Activated CD8-positive, alpha-beta T cell treated with anti-CD3 and anti-CD28 coated beads, Interleukin-2, amount 10 ng/mL, durations not matched to agents 7 days and 5 days (primary cell): ENCODE data around the gene SEPTIN1. TPM values are rescaled to one million over a fixed set of nuclear protein-coding genes. Genes with fewer than 3 reads are reported as not detected.
"Not testable (repeated sequence)": the region's sequence is repeated elsewhere in the genome, so short reads cannot be mapped to it uniquely, and the experiment has no call there.

Experiments used
- ATAC-seq: fragments of 150-1000 bp; cut with Tn5 transposase; one replicate; pipeline ENCODE4 v1.10.0; 2021; ENCODE audit warnings: moderate library complexity
- CTCF ChIA-PET: fragments of 350-600 bp; sonication (Branson Sonifier 250); formaldehyde crosslinking; loops from one replicate; lab custom pipeline; 2021; ENCODE audit warnings: antibody characterized with exemption; lab: Charles Lee
- POLR2A ChIA-PET: fragments of 350-600 bp; sonication (Branson Sonifier 250); formaldehyde crosslinking; loops from one replicate; lab custom pipeline; 2021; ENCODE audit warnings: antibody characterized with exemption; lab: Charles Lee
- DNase-seq: peaks from one replicate; pipeline ENCODE4 v3.0.0-alpha.2; 2020
- H3K27ac Mint-ChIP-seq: one replicate; pipeline ENCODE4 v1.8.0; 2021; ENCODE audit warnings: mild to moderate bottlenecking, mixed read lengths
- H3K27me3 Mint-ChIP-seq: one replicate; pipeline ENCODE4 v1.8.0; 2021; ENCODE audit warnings: low read depth, mixed read lengths
- H3K36me3 Mint-ChIP-seq: one replicate; pipeline ENCODE4 v1.8.0; 2021; ENCODE audit warnings: low read depth, mixed read lengths
- H3K4me1 Mint-ChIP-seq: one replicate; pipeline ENCODE4 v1.8.0; 2021; ENCODE audit warnings: low read depth, mixed read lengths
- H3K4me3 Mint-ChIP-seq: one replicate; pipeline ENCODE4 v1.8.0; 2021; ENCODE audit warnings: mild to moderate bottlenecking, mixed read lengths
- H3K9me3 Mint-ChIP-seq: one replicate; pipeline ENCODE4 v1.8.0; 2022; ENCODE audit warnings: mixed read lengths; ENCODE audit not compliant: insufficient read depth
- total RNA-seq, 2 experiments: library from RNA; stranded (reverse); gene quantifications; one replicate each; pipeline ENCODE4 v1.2.3, GENCODE V29; 2021

Gene SEPTIN1
- total RNA-seq, 2 experiments from 2014 or later: 321 to 342 TPM

DNA sequence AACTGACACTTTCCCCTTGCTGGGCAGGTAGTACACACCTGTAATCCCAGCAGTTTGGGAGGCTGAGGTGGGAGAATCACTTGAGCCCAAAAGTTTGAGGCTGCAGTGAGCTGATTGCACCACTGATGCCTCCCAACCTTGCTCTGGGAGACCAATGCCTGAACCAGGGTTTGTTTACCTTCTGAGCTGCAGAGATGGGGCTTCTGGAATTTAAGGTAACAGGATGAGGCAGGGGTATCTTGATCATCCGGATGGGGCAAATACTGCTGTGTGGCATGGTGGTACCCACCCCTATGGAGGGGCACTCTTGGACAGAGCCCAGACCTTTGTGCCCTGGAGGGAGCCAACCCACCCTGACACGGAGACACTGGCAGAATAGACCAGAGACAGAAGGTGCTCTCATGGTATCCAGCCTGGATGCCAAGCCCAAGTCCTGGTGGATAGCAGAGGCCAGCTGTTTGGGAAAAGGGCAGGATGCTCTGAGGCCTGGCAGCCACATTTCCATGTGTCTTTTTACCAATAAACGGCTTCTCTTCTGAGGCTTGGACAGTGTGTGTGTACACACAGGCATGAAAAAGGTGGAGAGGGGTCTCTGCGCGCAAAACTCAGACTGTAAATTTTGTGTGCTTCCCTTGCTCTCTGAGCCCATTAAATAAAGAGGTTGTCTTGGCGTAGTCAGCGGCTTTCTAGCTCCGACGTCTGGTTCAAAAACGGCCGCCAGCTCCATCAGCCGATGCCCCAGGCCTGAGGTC lies 17.2 kb upstream of the SEPTIN1 start:
- Mint-ChIP-seq H3K27me3 (peaks cover 15% of the 10 kb centered on the region), H3K4me1 (peaks cover 56% of the 10 kb centered on the region), H3K27ac (peak overlapping the region; percentile 82), H3K4me3 (peak overlapping the region; percentile 85), H3K9me3 (no peaks in the 10 kb centered on the region), H3K36me3 (peaks cover 31% of the 10 kb centered on the region)
- CTCF ChIA-PET: interaction anchor here (0.7 to 8.9 kb wide), 4 partner anchors 9 to 216 kb away, joined by 3 to 79 read pairs (median 4); partner anchors contain the start of genes SEPTIN1 and ZNF771
- POLR2A ChIA-PET: interaction anchor here (0.6 to 2.2 kb wide), 4 partner anchors 8 to 46 kb away, joined by 3 to 9 read pairs (median 6); partner anchors contain the start of genes SEPTIN1 and ZNF771
- ATAC-seq (no peak), DNase-seq (no peak)

DNA sequence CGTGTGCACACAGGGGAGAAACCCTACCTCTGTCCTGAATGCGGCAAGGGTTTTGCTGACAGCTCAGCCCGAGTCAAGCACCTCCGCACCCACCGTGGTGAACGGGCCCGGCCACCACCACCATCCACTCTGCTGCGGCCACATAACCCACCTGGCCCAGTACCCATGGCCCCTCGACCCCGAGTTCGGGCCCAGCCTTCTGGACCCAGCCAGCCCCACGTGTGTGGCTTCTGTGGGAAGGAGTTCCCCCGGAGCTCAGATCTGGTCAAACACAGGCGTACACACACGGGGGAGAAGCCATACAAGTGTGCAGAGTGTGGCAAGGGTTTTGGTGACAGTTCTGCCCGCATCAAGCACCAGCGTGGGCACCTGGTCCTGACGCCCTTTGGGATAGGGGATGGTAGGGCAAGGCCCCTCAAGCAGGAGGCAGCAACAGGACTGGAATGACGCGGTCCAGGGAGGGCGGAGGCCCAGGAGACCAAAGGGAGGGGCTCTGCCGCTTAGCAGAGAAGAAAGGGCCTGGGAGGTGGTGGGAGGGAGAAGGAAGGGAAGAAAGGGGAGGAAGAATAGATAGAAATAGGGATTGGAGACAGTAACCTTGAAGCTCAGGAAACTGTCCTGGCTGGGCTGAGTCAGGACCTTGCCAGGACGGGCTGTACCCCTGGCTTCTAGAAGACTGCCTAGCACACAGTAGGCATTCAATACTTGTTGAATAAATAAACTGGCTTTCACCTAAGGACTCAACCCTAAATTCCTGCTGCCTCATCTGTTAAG lies 16.5 kb upstream of the SEPTIN1 start:
- ATAC-seq: no peak
- ChIA-PET POLR2A (interaction anchor here (1.8 to 2.2 kb wide), 2 partner anchors 9 to 16 kb away, joined by 8 to 9 read pairs; partner anchors contain the start of genes SEPTIN1 and ZNF771), CTCF (interaction anchor here (1.0 to 8.9 kb wide), 3 partner anchors 9 to 28 kb away, joined by 3 to 79 read pairs (median 3); partner anchors contain the start of genes SEPTIN1, TBC1D10B and ZNF771)
- Mint-ChIP-seq H3K4me3 (peak overlapping the region; percentile 85), H3K9me3 (no peaks in the 10 kb centered on the region), H3K27ac (no peak overlapping the region), H3K36me3 (peaks cover 31% of the 10 kb centered on the region), H3K27me3 (peaks cover 11% of the 10 kb centered on the region), H3K4me1 (peaks cover 62% of the 10 kb centered on the region)
- no peak for DNase-seq

GRCh38 chr16:30397776-30398660 lies 15.7 kb upstream of the SEPTIN1 start:
- no peak for DNase-seq
- no peaks in the 10 kb centered on the region for H3K9me3 Mint-ChIP-seq
- H3K4me1 Mint-ChIP-seq: peaks cover 64% of the 10 kb centered on the region
- H3K27ac Mint-ChIP-seq: no peak overlapping the region
- ATAC-seq: no peak
- peaks cover 6% of the 10 kb centered on the region for H3K27me3 Mint-ChIP-seq
- H3K4me3 Mint-ChIP-seq: no peak overlapping the region
- POLR2A ChIA-PET: interaction anchor here (1.2 to 2.2 kb wide), 3 partner anchors 9 to 16 kb away, joined by 7 to 9 read pairs (median 8); partner anchors contain the start of genes SEPTIN1 and ZNF771
- H3K36me3 Mint-ChIP-seq: peaks cover 31% of the 10 kb centered on the region
- CTCF ChIA-PET: interaction anchor here (1.0 to 8.9 kb wide), 2 partner anchors 10 to 27 kb away, joined by 3 to 79 read pairs; partner anchors contain the start of genes TBC1D10B and ZNF771

DNA sequence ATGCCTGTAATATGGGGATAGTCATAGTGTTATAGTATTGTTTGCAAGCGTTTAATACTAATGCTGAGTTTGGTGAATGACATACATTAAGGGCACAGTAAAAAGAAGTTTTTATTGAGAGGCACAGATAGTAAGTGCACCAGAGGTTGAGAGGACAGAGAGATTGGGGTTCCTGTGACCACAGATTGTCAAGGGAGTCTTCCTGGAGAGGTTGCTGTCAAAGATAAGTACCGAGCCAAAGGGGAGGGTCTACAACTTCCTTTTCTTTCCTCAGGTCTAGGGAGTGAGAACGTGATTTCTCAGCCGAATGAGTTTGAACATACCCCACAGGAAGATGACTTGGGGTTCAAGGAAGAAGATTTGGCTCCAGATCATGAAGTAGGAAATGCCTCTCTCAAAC lies 14.7 kb upstream of the SEPTIN1 start:
- no peak for DNase-seq
- Mint-ChIP-seq H3K4me1 (peaks cover 64% of the 10 kb centered on the region), H3K27ac (no peak overlapping the region), H3K36me3 (peaks cover 31% of the 10 kb centered on the region), H3K27me3 (peaks cover 4% of the 10 kb centered on the region), H3K4me3 (peak overlapping the region; percentile 80), H3K9me3 (no peaks in the 10 kb centered on the region)
- ChIA-PET CTCF (interaction anchor here (3.1 to 8.9 kb wide), 2 partner anchors 11 to 14 kb away, joined by 20 to 79 read pairs; partner anchors contain the start of genes SEPTIN1 and ZNF771), POLR2A (interaction anchor here (1.2 kb wide), 1 partner anchor 15 kb away, joined by 7 read pairs; the partner anchor contains the start of gene SEPTIN1)
- no peak for ATAC-seq

GRCh38 chr16:30396627-30397026 lies 14.3 kb upstream of the SEPTIN1 start:
- ChIA-PET CTCF (interaction anchor here (1.8 to 8.9 kb wide), 3 partner anchors 12 to 28 kb away, joined by 5 to 79 read pairs (median 20); partner anchors contain the start of genes SEPTIN1 and ZNF771), POLR2A (interaction anchor here (1.1 to 3.3 kb wide), 3 partner anchors 11 to 139 kb away, joined by 3 to 31 read pairs (median 5); partner anchors contain the start of genes SEPTIN1 and ZNF771)
- H3K9me3 Mint-ChIP-seq, DNase-seq, ATAC-seq, H3K27ac Mint-ChIP-seq, H3K27me3 Mint-ChIP-seq: not testable (repeated sequence)
- peaks cover 62% of the 10 kb centered on the region for H3K4me1 Mint-ChIP-seq
- peaks cover 31% of the 10 kb centered on the region for H3K36me3 Mint-ChIP-seq
- H3K4me3 Mint-ChIP-seq: peak overlapping the region; percentile 80

- H3K36me3 Mint-ChIP-seq: peaks cover 31% of the 10 kb centered on the region
- ChIA-PET POLR2A (interaction anchor here (1.1 to 3.3 kb wide), 5 partner anchors 11 to 140 kb away, joined by 3 to 31 read pairs (median 5); partner anchors contain the start of genes SEPTIN1 and ZNF771), CTCF (interaction anchor here (1.0 to 8.9 kb wide), 5 partner anchors 12 to 34 kb away, joined by 3 to 79 read pairs (median 5); partner anchors contain the start of genes DCTPP1, SEPTIN1 and ZNF771)
- no peak for ATAC-seq
- H3K27me3 Mint-ChIP-seq: no peaks in the 10 kb centered on the region
- peaks cover 60% of the 10 kb centered on the region for H3K4me1 Mint-ChIP-seq
- H3K9me3 Mint-ChIP-seq: no peaks in the 10 kb centered on the region
- peak overlapping the region; percentile 80 for H3K4me3 Mint-ChIP-seq
- H3K27ac Mint-ChIP-seq: peak overlapping the region; percentile 70
- DNase-seq: no peak
Measured at GRCh38 chr16:30395992-30396585, 13.7 kb upstream of the SEPTIN1 start.

DNA sequence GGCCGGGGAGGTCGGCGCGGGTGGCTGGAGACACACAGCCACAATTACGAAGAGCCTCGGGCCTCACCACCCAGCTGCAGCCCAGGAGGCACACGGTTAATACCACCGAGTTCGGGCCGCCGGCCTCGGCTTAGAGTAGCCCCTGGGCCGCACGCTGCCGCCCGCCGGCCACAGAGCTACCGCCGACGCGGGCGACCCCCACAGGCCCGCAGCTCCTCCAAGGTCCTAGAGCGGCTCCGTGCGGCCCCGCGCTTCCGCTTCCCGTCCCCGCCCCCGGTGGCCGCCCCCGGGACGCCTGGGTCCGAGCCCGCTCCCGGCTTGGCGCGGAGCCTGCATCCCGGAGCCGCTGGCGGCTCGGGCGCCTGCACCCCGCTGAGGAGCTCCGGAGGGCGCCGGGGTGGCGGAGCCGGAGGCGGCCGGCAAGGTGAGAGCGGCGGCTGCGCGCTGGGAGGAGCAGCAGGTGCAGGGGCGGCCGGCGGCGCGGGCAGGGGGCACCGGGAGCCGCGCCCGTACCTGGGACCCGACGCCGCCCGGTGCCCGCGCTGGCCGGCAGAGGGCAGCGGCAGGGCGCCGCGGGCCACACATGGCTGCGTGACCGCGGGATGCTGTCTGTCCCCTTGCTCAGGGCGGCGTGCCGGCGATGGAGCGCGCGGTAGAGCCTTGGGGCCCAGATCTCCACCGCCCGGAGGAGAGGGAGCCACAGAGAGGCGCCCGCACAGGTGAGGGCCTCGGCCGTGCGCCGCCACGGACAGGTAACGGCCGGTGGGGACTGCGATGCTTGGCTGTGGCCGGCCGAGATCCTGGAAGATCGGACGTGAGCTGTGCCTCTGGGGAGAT lies 13.0 kb upstream of the SEPTIN1 start, which contains the start of gene ZNF48:
ZNF48 (plus strand) TSS at position 266 of the 837 bp plus-strand sequence; CDS start at position 641, 375 bp downstream.
- Mint-ChIP-seq H3K9me3 (no peaks in the 10 kb centered on the region), H3K27me3 (no peaks in the 10 kb centered on the region), H3K4me3 (peak within 1 kb of the TSS; percentile 91), H3K4me1 (peaks cover 55% of the 10 kb centered on the region), H3K27ac (peak within 1 kb of the TSS; percentile 77), H3K36me3 (peaks cover 31% of the 10 kb centered on the region)
- DNase-seq: peak; percentile 53
- CTCF ChIA-PET: interaction anchor here (1.0 to 8.9 kb wide), 5 partner anchors 12 to 35 kb away, joined by 3 to 79 read pairs (median 5); partner anchors contain the start of genes DCTPP1, SEPTIN1 and ZNF771
- POLR2A ChIA-PET: interaction anchor here (0.6 to 3.3 kb wide), 7 partner anchors 12 to 140 kb away, joined by 3 to 31 read pairs (median 5); partner anchors contain the start of genes CD2BP2, SEPTIN1 and ZNF771
- peak; percentile 77 for ATAC-seq

DNA sequence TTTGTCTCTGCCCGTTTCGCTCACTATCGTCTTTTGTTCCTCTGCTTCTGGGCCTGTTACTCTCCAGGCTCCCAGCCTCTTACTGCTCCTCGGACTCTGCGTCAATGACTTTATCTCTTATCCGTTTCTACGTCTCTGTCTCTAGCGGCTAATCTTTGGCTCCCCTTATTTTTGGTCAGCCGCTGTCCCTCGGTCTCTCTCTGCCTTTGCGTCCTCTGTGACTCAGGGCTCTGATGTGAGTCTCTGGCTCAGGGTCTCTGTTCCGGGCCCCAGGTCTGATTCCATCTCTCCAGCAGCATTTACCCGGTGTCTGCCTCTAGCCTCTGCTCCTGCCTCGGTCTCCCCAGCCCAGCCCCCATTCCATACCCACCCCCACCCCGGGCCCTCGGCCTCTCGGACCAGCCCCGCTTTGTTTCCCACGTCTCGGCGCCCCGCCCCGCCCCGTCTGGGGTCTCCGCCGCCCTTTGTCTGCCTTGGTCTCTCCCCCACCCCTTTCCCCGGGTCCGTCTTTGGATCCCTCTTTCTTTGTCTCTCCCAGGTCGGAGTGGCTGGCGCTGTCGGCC lies 12.3 kb upstream of the SEPTIN1 start:
- ChIA-PET CTCF (interaction anchor here (1.0 to 8.9 kb wide), 5 partner anchors 12 to 35 kb away, joined by 3 to 79 read pairs (median 5); partner anchors contain the start of genes DCTPP1, SEPTIN1 and ZNF771), POLR2A (interaction anchor here (0.7 to 3.3 kb wide), 3 partner anchors 12 to 17 kb away, joined by 3 to 31 read pairs (median 8); partner anchors contain the start of gene SEPTIN1)
- Mint-ChIP-seq H3K36me3 (peaks cover 27% of the 10 kb centered on the region), H3K4me1 (peaks cover 50% of the 10 kb centered on the region), H3K27ac (peak overlapping the region; percentile 77), H3K4me3 (peak overlapping the region; percentile 91), H3K27me3 (no peaks in the 10 kb centered on the region), H3K9me3 (no peaks in the 10 kb centered on the region)
- DNase-seq (no peak), ATAC-seq (no peak)

DNA sequence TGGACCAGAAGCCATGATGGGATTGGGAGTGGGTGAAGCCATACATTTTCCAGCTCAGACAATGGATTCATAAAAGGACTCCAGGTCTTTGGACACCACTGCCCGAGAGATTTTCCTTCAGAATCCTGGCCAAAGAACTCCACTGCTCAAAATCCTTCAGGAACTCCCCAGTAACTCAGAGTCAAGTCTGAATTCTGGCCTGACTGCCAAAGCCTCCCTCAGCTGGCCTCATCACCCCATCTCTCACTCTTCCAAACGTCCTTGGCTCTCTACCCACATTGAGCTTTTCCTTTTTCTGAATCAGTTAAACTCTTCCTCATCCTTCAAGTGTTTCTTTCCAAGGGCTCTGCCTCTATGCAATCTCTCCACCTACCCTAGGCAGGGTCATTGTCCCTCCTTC lies 1.2 kb upstream of the SEPTIN1 start:
- H3K9me3 Mint-ChIP-seq: no peaks in the 10 kb centered on the region
- ChIA-PET CTCF (interaction anchor here (1.2 to 2.8 kb wide), 13 partner anchors 9 to 292 kb away, joined by 3 to 20 read pairs (median 10); partner anchors contain the start of genes DCTPP1, FBRS, TBC1D10B and TBX6), POLR2A (interaction anchor here (0.6 to 3.6 kb wide), 11 partner anchors 9 to 275 kb away, joined by 3 to 31 read pairs (median 6); partner anchors contain the start of genes FBRS, TBC1D10B, ZNF48 and ZNF771)
- H3K27me3 Mint-ChIP-seq: no peaks in the 10 kb centered on the region
- H3K4me1 Mint-ChIP-seq: peaks cover 49% of the 10 kb centered on the region
- DNase-seq (no peak), ATAC-seq (no peak)
- H3K4me3 Mint-ChIP-seq: peak overlapping the region; percentile 90
- H3K27ac Mint-ChIP-seq: peak overlapping the region; percentile 93
- peaks cover 38% of the 10 kb centered on the region for H3K36me3 Mint-ChIP-seq
